Effector memory CD8-positive, alpha-beta T cell (primary cell): ENCODE data around the gene CCDC78.
"Not testable (repeated sequence)": the region's sequence is repeated elsewhere in the genome, so short reads cannot be mapped to it uniquely, and the experiment has no call there.

Source experiments
- ATAC-seq: fragments of 150-1000 bp; cut with Tn5 transposase; replicated peaks from 2 replicates; pipeline ENCODE4 v1.10.0; 2021; ENCODE audit warnings: mild to moderate bottlenecking, moderate library complexity
- DNase-seq, 3 experiments: peaks; one replicate each; pipeline ENCODE4 v3.0.0; 2021
- H3K27ac Mint-ChIP-seq, 2 donors: one replicate each; pipeline ENCODE4 v1.8.0; 2022; ENCODE audit warnings: mild to moderate bottlenecking in 2 of 2, mixed read lengths in 2 of 2, moderate library complexity in 2 of 2
- H3K27me3 Mint-ChIP-seq, 2 donors: one replicate each; pipeline ENCODE4 v1.8.0; 2022; ENCODE audit warnings: mixed read lengths in 2 of 2
- H3K36me3 Mint-ChIP-seq: one replicate; pipeline ENCODE4 v1.8.0; 2022; ENCODE audit warnings: mild to moderate bottlenecking, moderate library complexity, mixed read lengths; ENCODE audit not compliant: insufficient read depth
- H3K4me1 Mint-ChIP-seq, 2 donors: one replicate each; pipeline ENCODE4 v1.8.0; 2022; ENCODE audit warnings: low read depth in 2 of 2, mixed read lengths in 2 of 2
- H3K4me3 Mint-ChIP-seq, 2 donors: one replicate each; pipeline ENCODE4 v1.8.0; 2022; ENCODE audit warnings: mild to moderate bottlenecking in 2 of 2, mixed read lengths in 2 of 2, moderate library complexity in 2 of 2
- H3K9me3 Mint-ChIP-seq, 2 donors: one replicate each; pipeline ENCODE4 v1.8.0; 2022; ENCODE audit warnings: mixed read lengths in 2 of 2

The CCDC78 gene

DNA sequence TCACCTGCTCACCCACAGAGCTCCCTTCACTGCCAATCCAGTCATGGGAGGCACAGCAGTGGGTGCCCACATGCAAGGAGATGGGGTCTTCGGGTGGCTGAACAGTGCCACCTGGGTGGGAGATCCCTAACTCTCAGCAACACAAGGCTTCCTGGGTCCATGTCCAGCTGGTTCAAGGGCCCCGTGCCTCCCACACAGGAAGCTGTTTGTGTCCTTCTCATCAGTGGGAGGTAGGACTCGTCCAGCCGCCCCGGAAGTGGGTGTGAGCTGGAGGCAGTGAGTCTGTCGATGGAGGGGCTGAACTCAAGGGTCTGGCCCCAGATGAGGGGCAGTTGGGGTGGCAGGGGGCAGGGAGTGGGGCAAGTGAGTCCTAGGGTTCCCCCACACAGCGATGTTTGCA, 22.2 kb downstream of the CCDC78 start:
- H3K9me3 Mint-ChIP-seq, result no peaks in the 10 kb centered on the region
- peaks cover 0 to 9% of the 10 kb centered on the region in 2 donors for H3K4me1 Mint-ChIP-seq
- no peak overlapping the region for H3K27ac Mint-ChIP-seq
- ATAC-seq, result no peak
- H3K4me3 Mint-ChIP-seq, result no peak overlapping the region
- H3K27me3 Mint-ChIP-seq, result peaks cover 35 to 61% of the 10 kb centered on the region in 2 donors
- peaks cover 9% of the 10 kb centered on the region for H3K36me3 Mint-ChIP-seq
- DNase-seq, result no peak

GRCh38 chr16:703406-703805, 22.8 kb downstream of the CCDC78 start:
- Mint-ChIP-seq H3K27me3 (peaks cover 29 to 54% of the 10 kb centered on the region in 2 donors), H3K27ac (no peak overlapping the region), H3K36me3 (peaks cover 9% of the 10 kb centered on the region), H3K4me3 (no peak overlapping the region), H3K9me3 (no peaks in the 10 kb centered on the region), H3K4me1 (peaks cover 0 to 9% of the 10 kb centered on the region in 2 donors)
- ATAC-seq (no peak), DNase-seq (no peak)

DNA sequence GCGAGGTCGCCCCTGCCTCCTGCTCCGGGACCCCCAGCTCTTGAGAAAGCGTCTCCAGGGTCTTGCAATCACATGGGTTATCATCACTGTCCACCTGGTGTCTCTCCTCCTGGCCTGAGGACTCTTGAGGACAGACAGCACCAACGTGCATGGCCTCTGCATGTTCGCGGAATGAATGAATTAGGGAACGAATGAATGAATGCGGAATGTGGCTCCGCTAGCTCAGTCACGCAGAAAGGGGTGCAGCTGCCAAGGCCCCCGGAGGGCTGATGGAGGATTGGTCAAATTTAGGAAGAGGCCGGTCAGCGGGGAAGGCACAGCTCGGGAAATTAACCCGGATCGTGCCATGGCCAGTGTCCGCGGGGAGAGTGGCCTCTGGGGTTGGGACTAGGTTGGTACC, 23.9 kb downstream of the CCDC78 start:
- H3K36me3 Mint-ChIP-seq, result peaks cover 9% of the 10 kb centered on the region
- no peaks in the 10 kb centered on the region for H3K9me3 Mint-ChIP-seq
- no peak overlapping the region for H3K27ac Mint-ChIP-seq
- DNase-seq (no peak), ATAC-seq (no peak)
- H3K27me3 Mint-ChIP-seq, result peaks cover 20 to 44% of the 10 kb centered on the region in 2 donors
- H3K4me3 Mint-ChIP-seq, result peak overlapping the region; percentile 15 to 29
- peaks cover 0 to 9% of the 10 kb centered on the region in 2 donors for H3K4me1 Mint-ChIP-seq

DNA sequence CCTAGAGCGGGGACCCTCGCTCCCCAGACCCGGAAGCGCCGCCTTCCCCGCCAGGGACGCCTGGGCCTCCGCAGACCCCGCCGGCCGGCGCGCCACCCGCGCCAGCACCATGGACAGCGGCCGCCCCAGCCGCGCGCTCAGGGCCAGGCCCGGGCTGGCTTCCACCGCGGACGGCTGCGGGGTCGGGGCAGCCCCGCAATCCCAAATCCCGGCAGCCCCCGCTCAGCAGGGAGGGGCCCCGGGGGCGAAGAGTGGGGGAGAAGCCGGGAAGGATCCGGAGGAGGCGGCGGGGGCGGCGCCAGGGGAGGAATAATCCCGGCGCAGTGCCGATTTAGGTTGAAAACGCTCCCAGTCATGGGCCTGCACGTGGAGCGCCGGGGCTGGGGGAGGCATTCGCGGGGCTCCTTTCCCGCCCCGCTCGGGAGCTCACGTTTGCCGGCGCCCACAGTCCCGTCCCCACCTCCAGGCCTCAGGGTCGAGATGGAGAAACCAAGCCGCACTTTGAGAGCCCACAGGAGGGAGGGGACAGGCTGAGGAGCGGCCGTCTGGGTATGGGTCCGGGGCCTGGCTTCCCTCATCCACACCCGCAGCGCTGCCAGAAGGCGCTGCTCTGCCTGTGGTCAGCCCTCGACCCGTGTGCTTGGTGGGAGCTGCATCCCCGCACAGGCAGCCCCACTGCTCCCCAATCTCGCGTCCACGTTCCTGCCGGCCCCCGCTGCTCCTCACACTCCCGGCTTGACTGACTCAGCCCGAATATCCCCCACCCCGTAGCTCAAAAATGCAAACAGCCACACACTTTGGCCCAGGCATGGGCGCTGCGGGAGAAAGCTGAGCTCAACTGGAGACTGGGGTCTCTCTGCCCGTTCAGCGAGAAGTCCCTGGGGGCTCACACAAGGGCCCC, 25.3 kb downstream of the CCDC78 start:
- DNase-seq (peak; percentile 44 to 58 (median 56)), ATAC-seq (peak; percentile 74)
- Mint-ChIP-seq H3K36me3 (peaks cover 12% of the 10 kb centered on the region), H3K4me1 (peaks cover 0 to 4% of the 10 kb centered on the region in 2 donors), H3K4me3 (no peak overlapping the region), H3K27me3 (peaks cover 14 to 31% of the 10 kb centered on the region in 2 donors), H3K9me3 (no peaks in the 10 kb centered on the region), H3K27ac (peak overlapping the region in 1 of 2 donors; percentile 65)

DNA sequence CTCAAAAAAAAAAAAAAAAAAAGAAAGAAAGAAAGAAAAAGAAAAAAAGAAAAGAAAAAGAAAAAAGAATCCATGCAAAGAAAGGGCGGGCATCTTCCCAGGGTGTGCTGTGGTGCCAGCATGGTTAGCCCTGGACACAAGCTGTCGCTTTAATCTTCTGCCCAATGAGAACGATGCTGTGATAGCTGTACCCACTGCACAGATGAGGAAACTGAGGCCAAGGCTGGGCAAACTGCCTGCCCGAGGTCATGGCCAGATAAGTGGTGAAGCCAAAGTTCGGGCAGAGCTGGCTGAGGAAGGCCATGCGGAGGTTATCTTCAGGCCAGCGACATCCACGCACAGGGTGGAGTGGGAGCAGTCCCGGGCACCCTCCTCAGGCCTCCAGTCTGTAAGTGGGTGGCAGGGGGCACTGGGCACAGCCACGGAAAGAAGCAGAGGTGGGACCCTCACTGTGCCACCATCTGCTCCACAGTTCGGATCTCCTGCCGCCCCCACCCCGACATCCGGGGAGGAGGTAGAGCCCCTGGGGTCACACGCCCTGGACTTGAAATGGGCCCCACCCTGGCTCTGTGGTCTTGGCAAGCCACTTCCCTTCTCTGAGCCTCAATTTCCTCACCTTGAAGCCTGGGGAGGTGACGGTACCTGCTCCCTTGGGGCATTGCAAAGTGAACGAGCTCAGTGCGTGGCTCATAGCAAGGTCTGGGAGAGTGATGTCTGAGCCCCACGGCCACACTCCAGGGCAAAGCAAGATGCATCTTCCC, 27.2 kb downstream of the CCDC78 start:
- DNase-seq (no peak), ATAC-seq (no peak)
- Mint-ChIP-seq H3K27me3 (peaks cover 14 to 24% of the 10 kb centered on the region in 2 donors), H3K36me3 (peaks cover 9% of the 10 kb centered on the region), H3K4me1 (peaks cover 4 to 10% of the 10 kb centered on the region in 2 donors), H3K4me3 (peak overlapping the region; percentile 40 to 54), H3K9me3 (no peaks in the 10 kb centered on the region), H3K27ac (no peak overlapping the region)

DNA sequence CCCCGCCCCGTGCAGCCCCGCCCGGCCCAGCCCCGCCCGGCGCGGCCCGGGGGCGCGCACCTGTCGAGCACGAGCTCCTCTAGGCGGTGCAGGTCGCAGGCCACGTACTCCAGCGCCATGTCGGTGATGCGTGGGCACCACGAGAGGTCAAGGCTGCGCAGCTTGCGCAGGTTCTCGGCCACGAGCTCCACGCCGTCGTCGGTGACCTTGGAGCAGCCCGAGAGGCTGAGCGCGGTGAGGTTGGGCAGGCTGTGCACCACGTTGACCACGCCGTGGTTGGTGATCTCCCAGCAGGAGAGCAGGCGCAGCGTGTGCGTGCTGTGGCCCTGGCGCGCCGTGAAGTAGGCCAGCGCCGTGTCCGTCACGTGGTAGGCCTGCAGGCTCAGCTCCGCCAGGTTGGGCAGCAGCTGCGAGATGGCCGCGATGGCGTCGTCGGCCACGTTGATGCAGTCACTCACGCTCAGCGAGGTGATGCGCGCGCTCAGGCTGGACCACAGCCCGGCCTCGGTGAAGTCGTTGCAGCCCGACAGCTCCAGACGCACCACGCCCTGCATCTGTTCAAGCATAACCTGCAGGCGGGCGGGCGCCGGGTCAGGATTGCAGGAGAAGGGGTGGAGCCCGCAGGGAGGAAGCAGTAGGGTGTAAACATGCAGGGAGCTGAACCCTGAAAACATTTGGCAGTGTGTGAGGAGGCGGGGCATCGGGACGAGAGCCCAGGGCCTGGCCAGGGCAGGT, 30.7 kb downstream of the CCDC78 start:
- Mint-ChIP-seq H3K36me3 (peaks cover 6% of the 10 kb centered on the region), H3K27ac (no peak overlapping the region), H3K9me3 (no peaks in the 10 kb centered on the region), H3K4me3 (peak overlapping the region; percentile 74 to 86), H3K4me1 (peaks cover 10 to 11% of the 10 kb centered on the region in 2 donors), H3K27me3 (no peaks in the 10 kb centered on the region)
- DNase-seq, result peak in 2 of 3 experiments; percentile 46 to 52
- peak; percentile 69 for ATAC-seq

GRCh38 chr16:694863-695354, 31.3 kb downstream of the CCDC78 start:
- Mint-ChIP-seq H3K27ac (no peak overlapping the region), H3K27me3 (no peaks in the 10 kb centered on the region), H3K9me3 (no peaks in the 10 kb centered on the region), H3K4me1 (peaks cover 15% of the 10 kb centered on the region in 2 donors), H3K4me3 (peak overlapping the region; percentile 73 to 86), H3K36me3 (peaks cover 9% of the 10 kb centered on the region)
- no peak for ATAC-seq
- DNase-seq, result no peak

DNA sequence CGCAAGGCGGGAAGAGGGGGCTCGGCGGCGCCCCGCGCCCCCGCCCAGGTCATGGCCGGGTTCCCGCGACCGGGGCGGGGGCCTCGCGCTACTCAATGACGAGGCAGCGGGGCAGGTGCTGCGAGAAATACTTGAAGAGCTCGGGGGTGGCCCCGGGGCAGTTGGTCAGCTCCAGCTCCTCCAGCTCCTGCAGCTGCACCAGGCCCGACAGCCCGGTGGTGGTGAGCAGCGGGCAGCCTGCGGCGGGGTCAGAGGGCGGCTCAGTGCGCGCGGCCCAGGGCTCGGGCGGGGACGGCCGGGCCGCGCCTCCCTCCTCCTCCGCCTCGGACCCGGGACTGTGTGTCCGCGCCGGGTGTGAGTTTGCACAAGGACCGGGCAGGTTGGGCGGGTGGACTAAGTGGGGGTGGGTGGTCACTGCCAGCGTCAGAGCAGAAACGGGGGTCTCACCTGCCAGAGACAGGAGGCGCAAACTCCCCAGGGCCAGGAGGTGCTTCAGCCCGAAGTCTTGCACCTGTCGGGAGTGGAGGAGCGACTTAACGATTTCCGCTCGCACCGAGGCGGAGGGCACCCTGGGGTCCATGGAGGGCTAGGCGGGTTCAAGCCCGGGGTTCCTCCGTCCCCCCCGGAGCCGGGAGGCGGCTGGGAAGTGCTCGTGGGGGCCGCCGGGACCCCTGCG, 31.9 kb downstream of the CCDC78 start:
- DNase-seq (no peak), ATAC-seq (peak; percentile 12)
- H3K4me3 Mint-ChIP-seq, result peak overlapping the region; percentile 73 to 86
- no peaks in the 10 kb centered on the region for H3K27me3 Mint-ChIP-seq
- peaks cover 15 to 19% of the 10 kb centered on the region in 2 donors for H3K4me1 Mint-ChIP-seq
- peaks cover 9% of the 10 kb centered on the region for H3K36me3 Mint-ChIP-seq
- no peak overlapping the region for H3K27ac Mint-ChIP-seq
- H3K9me3 Mint-ChIP-seq, result no peaks in the 10 kb centered on the region

- DNase-seq, result peak in 2 of 3 experiments; percentile 41 to 42
- Mint-ChIP-seq H3K9me3 (no peaks in the 10 kb centered on the region), H3K4me1 (peaks cover 15 to 24% of the 10 kb centered on the region in 2 donors), H3K27me3 (no peaks in the 10 kb centered on the region), H3K36me3 (peaks cover 9% of the 10 kb centered on the region), H3K4me3 (peak overlapping the region; percentile 54 to 86), H3K27ac (no peak overlapping the region)
- ATAC-seq, result peak; percentile 45
Observed at GRCh38 chr16:693766-694165, 32.5 kb downstream of the CCDC78 start.

DNA sequence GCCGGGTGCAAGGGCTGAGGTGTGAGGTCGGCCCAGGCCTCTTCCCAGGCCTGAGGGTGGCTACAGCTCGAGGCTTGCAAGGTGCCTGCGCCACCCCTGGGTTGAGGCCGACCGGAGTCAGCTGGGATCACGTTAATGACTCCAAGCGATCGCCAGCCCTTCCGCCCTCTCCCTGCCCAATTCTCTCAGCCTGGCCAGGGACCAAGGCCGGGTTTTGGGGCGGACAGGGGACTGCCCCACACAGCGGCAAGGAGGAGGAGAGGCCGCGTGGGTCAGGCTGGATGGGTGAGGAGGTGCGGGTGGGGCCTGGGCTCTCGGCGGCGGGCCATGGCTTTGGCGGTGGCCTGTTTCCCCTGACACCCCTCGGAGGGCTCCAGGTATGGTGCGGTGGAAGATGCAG, 32.9 kb downstream of the CCDC78 start:
- DNase-seq (no peak), ATAC-seq (no peak)
- H3K4me3 Mint-ChIP-seq, result peak overlapping the region; percentile 54 to 86
- H3K4me1 Mint-ChIP-seq, result peaks cover 15 to 24% of the 10 kb centered on the region in 2 donors
- no peaks in the 10 kb centered on the region for H3K27me3 Mint-ChIP-seq
- H3K36me3 Mint-ChIP-seq, result peaks cover 9% of the 10 kb centered on the region
- peak overlapping the region in 1 of 2 donors; percentile 33 for H3K27ac Mint-ChIP-seq
- no peaks in the 10 kb centered on the region for H3K9me3 Mint-ChIP-seq

- Mint-ChIP-seq H3K4me1 (peaks cover 15 to 24% of the 10 kb centered on the region in 2 donors), H3K27ac (peak overlapping the region; percentile 33 to 44), H3K36me3 (peaks cover 9% of the 10 kb centered on the region), H3K4me3 (peak overlapping the region in 1 of 2 donors; percentile 86), H3K27me3 (no peaks in the 10 kb centered on the region), H3K9me3 (no peaks in the 10 kb centered on the region)
- ATAC-seq (no peak), DNase-seq (no peak)
Observed at GRCh38 chr16:692356-693108, 33.7 kb downstream of the CCDC78 start.

DNA sequence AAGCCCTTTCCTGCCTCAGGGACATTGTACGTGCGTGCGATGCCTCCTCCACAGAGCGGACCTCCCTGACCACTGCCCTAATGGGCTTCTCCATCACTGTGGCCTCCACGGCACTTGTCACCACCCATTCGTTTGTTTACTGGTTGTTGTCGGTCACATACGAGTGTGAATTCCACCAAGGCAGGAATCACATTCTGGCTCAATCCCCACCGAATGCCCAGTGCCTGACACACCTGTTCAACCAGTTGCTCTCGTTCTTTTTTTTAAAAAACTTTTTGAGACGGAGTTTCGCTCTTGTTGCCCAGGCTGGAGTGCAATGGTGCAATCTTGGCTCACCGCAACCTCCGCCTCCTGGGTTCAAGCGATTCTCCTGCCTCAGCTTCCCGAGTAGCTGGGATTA, 35.0 kb downstream of the CCDC78 start:
- not testable (repeated sequence) for H3K27me3 Mint-ChIP-seq, H3K9me3 Mint-ChIP-seq, ATAC-seq, DNase-seq, H3K36me3 Mint-ChIP-seq
- H3K27ac Mint-ChIP-seq, result peak overlapping the region; percentile 89 to 91
- peaks cover 15 to 24% of the 10 kb centered on the region in 2 donors for H3K4me1 Mint-ChIP-seq
- H3K4me3 Mint-ChIP-seq, result peak overlapping the region; percentile 87 to 90
